Myocyte (in vitro differentiated cells): ENCODE measurements around the gene HOXB5. TPM values are rescaled to one million over a fixed set of nuclear protein-coding genes. Genes with fewer than 3 reads are reported as not detected.

Experiments used
- DNase-seq: peaks from one replicate; pipeline ENCODE4 v3.0.0-alpha.2; 2012; ENCODE audit warnings: low read depth
- total RNA-seq: library from RNA; depleted of rRNA; stranded (reverse); fragments of >200 nt; gene quantifications from 2 replicates; pipeline ENCODE4 v1.2.3, GENCODE V29; 2014

HOXB5 gene
- total RNA-seq, 1 donor from 2014 or later, result 0.80 TPM

GRCh38 chr17:48564188-48565021 is 29.2 kb downstream of the HOXB5 start:
- no peak for DNase-seq

DNA sequence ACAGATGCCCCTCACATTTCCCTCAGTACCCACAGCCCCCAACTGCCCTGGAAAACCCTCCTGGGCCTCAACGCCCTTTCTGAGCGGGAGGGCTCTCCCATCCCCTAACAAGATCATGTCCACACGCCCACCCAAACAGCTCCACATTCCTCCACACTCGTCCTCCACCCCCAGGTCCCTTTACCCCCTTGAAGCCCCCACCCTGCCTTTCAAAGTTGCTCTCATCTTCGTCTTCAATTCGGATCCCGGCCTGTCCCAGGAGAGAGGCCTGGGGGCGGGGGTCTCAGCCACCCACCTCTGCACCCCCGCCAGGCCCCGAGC is 29.8 kb downstream of the HOXB5 start:
- no peak for DNase-seq

- DNase-seq, result no peak
Measured at GRCh38 chr17:48563385-48563838, 30.2 kb downstream of the HOXB5 start.

DNA sequence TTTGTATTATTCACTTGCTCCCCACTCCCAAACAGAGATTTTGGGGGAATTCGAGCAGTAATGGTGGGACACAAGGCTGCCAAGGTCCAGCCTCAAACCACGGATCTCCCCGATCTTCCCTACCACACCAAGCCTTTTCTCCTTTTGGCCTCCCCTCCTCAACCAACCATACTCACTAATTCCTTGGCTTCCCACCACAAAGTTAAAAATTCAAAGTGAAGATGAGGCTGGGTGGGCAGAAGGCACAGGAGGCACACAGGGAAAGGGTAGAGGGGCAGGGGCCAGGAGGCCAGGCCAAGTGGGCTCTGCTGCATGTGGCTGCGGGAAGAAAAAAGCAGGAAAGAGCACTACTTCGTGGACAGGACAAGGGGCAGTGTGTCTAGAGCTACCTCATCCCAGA is 30.6 kb downstream of the HOXB5 start:
- DNase-seq, result no peak

- DNase-seq, result no peak
Measured at GRCh38 chr17:48561884-48562810, 31.4 kb downstream of the HOXB5 start.

DNA sequence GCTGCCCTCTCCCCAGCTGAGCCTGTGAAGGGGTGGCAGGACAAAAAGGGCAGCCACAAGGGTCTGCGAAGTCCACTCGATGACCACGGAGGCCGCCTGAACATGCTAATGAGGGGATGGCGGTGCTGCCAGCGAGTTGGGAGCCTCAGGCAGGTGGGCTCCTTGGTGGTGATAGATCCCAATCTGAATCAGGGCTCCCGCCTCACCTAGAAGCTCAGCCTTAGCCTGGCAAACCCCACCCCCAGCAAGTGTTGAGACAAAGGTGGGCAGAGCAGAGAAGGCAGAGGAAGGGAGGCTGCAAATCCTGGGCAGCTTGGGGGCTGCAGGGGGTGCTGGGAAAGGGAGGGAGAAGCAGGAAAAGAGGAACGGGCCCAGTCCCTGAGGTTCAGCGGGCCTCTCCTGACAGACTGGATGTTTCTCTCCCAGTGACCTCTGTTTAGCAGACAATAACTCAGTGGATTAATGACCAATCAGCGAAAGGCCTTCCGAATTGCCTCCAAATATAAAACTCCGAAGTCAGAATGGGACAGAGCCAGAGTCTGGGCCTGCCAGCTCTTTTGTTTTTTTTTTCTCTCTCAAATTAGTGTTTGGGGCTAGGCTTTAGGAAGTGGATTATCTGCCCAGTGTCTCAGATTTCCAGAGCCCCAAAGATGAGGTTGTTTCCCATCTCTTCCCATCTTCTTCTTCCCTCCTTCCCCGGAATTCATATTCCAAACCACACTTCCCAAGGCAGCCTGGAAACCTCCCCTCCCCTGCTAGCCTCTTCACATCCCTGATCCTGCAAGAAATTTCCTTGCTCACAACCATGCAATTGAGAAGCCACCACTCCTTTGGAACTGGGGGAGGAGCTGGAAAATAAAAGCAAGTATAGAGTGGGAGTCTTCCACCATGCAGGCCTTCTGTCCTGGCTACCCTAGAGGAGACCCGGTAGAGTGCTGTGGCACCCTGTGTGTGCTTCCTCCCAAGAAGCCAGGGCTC is 33.5 kb downstream of the HOXB5 start:
- no peak for DNase-seq

DNA sequence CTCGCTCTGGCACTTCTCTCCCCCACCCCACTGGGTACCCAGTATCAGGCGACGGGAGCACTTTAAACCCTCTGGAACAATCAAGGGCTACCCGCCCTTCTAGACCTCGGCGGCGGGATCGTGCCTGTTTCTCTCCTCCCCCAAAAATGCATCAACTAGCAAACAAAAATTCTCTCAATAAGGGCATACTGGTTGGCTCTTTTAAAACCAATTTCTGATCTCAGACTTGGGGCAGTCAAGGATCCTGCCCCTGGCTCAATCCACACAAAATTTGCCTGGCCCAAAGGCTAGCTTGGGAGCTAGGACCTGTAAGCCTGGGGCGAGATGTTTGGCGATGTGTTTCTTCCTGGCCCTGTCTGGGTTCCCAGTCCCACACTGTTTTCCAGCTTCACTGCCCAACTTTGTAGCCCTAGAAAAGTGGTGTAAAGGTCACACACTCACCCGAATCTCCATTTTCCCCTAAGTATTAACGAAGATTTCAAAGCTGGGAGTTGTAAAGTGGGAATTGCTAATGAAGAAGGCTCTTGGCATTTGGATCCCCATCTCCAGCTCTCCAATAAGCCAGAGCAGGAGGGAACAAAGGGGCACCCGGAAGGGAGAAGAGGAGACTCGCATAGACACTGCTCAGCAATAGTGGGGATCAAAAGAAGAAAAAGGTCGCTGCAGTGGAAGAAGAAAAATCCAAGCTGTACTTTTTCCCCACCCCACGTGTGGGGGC is 34.3 kb downstream of the HOXB5 start:
- DNase-seq, result no peak

DNA sequence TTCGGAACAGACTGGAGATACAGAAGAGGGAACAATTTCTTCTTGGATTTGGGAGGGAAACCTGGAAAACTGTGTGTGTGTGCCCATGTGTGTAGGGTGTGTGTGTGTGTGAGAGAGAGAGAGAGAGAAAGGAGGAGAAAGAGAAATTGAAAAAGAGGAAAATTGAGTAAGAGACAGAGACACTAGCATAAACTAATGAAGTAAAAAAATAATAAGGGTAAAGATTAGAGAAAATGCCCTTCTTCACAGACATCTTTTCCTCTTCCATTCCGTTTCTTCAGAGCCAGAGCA is 34.8 kb downstream of the HOXB5 start:
- DNase-seq, result no peak

GRCh38 chr17:48558057-48558830 is 35.3 kb downstream of the HOXB5 start:
- DNase-seq, result no peak

GRCh38 chr17:48556576-48557401 is 36.8 kb downstream of the HOXB5 start:
- DNase-seq, result no peak

- DNase-seq, result no peak
Measured at GRCh38 chr17:48556229-48556575, 37.4 kb downstream of the HOXB5 start.

GRCh38 chr17:48555258-48556228 is 38.0 kb downstream of the HOXB5 start:
- peak; percentile 42 for DNase-seq

- DNase-seq, result no peak
Measured at GRCh38 chr17:48554412-48555257, 38.9 kb downstream of the HOXB5 start.

- DNase-seq, result no peak
Measured at GRCh38 chr17:48553826-48554225, 39.8 kb downstream of the HOXB5 start.

DNA sequence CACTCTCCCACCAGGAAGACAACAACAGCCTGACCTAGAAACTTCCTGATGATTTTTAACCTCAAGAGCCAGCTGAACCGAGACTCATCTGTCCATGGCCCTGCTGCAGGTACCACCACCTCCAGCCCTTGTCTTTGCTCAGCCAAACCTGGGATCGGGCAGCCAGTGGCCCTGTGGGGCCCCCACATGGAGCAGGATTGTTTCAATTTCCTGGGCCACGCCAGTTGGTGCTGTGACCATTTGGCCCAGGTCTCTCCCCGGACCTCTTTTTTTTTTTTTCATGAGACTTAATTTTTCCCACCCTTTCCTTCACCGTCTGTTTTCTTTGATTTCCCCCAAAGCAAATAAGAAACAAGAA is 40.4 kb downstream of the HOXB5 start:
- no peak for DNase-seq

DNA sequence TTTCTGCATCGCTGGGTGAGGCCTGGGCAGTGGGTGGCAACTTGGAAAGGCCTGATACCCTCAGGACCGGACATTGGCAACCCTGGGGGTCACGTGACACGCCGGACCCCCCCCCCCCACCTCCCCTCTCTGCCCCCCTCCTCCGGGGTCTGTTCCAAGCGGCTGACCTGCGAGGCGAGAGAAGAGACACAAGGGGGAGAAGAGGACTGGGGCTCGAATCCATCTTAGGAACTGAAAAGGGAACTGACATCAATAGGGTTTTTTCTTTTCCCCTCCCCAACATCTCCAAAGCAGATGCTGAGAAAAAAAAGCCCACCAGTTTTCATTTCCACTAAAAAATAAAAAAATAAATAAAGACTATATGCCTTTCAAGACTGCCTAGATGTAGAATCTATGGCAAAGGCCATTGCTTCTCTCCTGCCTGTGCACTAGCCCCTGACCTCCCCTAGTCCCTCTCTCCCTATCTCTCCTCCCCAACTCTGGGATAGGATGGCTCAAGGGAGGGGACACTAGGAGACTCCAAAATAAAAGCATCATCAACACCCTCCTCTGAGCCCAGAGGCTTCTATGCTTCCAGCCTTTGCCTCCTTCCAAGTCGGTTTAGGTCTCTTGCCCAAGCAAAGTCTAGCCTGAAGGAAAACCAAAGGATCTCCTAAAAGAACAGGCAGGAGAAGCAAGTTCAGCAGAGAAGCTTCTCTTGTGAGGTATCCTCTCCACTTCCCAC is 41.0 kb downstream of the HOXB5 start:
- DNase-seq, result no peak
